Retinal pigment epithelial cell (primary cell): ENCODE data around the gene GSK3B.

Source experiments
- DNase-seq: peaks from one replicate; pipeline ENCODE4 v3.0.0-alpha.2; 2010; ENCODE audit warnings: low read depth
- H3K4me3 ChIP-seq: 2 replicates; pipeline ENCODE4 v1.5.1; 2011; ENCODE audit warnings: mild to moderate bottlenecking, low read length, control low read depth, moderate library complexity
- CTCF ChIP-seq: conservative IDR thresholded peaks from 2 replicates; pipeline ENCODE4 v1.5.1; 2011; ENCODE audit warnings: low read depth, low read length, control low read depth, inconsistent platforms

Gene GSK3B

GRCh38 chr3:119924111-119925094, 169.8 kb downstream of the GSK3B start:
- no peak for TF ChIP-seq CTCF
- no peak for DNase-seq
- no peak overlapping the region for H3K4me3 ChIP-seq

DNA sequence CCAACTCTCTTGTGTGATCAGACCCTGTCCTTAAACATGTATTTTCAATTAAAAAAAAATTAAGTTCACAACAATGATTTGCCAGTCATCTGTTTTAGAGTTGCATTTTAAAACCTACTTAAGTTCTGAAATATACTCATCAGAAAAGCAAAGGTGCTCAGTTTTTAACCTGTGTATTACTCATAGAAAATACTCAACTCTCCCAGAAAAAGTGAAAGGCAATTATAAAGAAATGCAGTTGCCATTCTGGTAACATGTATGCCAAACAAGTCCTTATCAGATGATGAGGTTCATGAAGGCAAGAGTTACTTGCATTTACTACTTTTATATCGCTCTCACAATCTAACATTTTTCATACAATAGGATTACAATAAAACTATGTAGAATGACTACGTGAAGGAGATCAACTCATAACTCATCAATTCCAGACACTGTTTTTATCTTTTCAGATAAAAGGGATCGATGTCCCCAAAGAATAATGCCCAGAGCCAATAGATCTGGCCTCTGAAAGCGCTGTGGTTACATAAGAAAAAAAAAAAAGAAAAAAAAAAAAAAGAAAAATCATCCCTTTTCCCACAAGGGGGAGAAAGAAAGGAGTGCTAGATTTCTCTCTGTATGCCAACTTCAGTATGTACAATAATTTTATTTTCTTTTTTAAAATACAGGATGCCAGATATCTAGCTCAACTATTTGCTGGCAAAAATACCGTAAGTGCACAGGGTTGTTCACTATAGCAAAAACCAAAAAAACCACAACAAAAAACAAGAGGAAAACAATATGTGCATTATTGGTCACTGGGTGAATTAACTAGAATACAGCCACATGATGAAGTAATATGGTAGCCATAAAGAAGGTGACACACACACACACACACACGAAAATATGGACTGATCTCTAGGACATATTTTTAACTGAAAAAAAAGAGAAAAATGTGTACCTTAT, 175.0 kb downstream of the GSK3B start:
- H3K4me3 ChIP-seq = no peak overlapping the region
- no peak for DNase-seq
- peak; percentile 25 for TF ChIP-seq CTCF

GRCh38 chr3:119913021-119913420, 181.2 kb downstream of the GSK3B start:
- TF ChIP-seq CTCF = no peak
- no peak overlapping the region for H3K4me3 ChIP-seq
- DNase-seq = no peak

GRCh38 chr3:119912220-119912619, 182.0 kb downstream of the GSK3B start:
- TF ChIP-seq CTCF = no peak
- no peak overlapping the region for H3K4me3 ChIP-seq
- no peak for DNase-seq

GRCh38 chr3:119911748-119912147, 182.5 kb downstream of the GSK3B start:
- TF ChIP-seq CTCF = no peak
- no peak for DNase-seq

GRCh38 chr3:119902061-119902460, 192.2 kb downstream of the GSK3B start:
- no peak overlapping the region for H3K4me3 ChIP-seq
- no peak for DNase-seq
- TF ChIP-seq CTCF = no peak

More at GRCh38 chr3:119911748-119912147, 182.5 kb downstream of the GSK3B start:
- H3K4me3 ChIP-seq = no peak overlapping the region
